Ovary (tissue), 9 donors: ENCODE data around the gene ADD2. TPM values are rescaled to one million over a fixed set of nuclear protein-coding genes. Genes with fewer than 3 reads are reported as not detected.

Experiments used
- DNase-seq, 5 donors: peaks; one replicate each; pipeline ENCODE4 v3.0.0-alpha.2; 2019 to 2020
- H3K27ac ChIP-seq, 2 donors: fragments of 200-600 bp; one replicate each; pipeline versions ENCODE4 v1.5.1 to v1.8.0; 2019 to 2022
- H3K27me3 ChIP-seq: fragments of 200-600 bp; one replicate; pipeline ENCODE4 v1.8.0; 2022
- H3K36me3 ChIP-seq: fragments of 200-600 bp; sonication (generic); one replicate; pipeline ENCODE4 v1.5.1; 2019
- H3K4me1 ChIP-seq: one replicate; pipeline ENCODE4 v1.8.1; 2013; ENCODE audit warnings: mild to moderate bottlenecking, moderate library complexity; ENCODE audit not compliant: insufficient read depth
- H3K4me3 ChIP-seq: fragments of 200-600 bp; sonication (generic); one replicate; pipeline ENCODE4 v1.5.1; 2017
- H3K9me3 ChIP-seq, 2 donors: fragments of 200-600 bp in 1 of 2; sonication (generic) in 1 of 2; one replicate each; pipeline versions ENCODE4 v1.5.1 to v1.8.1; 2013 to 2019; ENCODE audit warnings: mild to moderate bottlenecking in 1 of 2, moderate library complexity in 1 of 2
- EP300 ChIP-seq: sonication (generic); formaldehyde crosslinking; IDR thresholded peaks from one replicate; pipeline ENCODE4 v1.6.1; 2017; ENCODE audit warnings: antibody characterized with exemption
- POLR2A ChIP-seq: fragments of 450-650 bp; IDR thresholded peaks from one replicate; pipeline ENCODE4 v1.6.1; 2017; ENCODE audit warnings: antibody characterized with exemption, mild to moderate bottlenecking, moderate library complexity
- WGBS, 3 donors: extraction: QIAGEN DNeasy Blood & Tissue Kit in 1 of 3; methylation state at CpG; one replicate each; pipeline versions ENCODE4 v1.1.5 to v1.1.7; 2013 to 2017; 5-methylcytosine and 5-hydroxymethylcytosine counted together
- intact Hi-C, 4 donors: fragments of 100-400 bp; cut with DNase I; formaldehyde crosslinking; loops; one replicate each; pipeline versions ENCODE4 v1.11.0 to v1.15.1; 2022 to 2023
- polyA plus RNA-seq, 2 donors: library from polyadenylated mRNA; stranded (reverse); fragments of 200-250 nt in 1 of 2; fragments of 350-450 nt in 1 of 2; fragmentation: Illumina TruSeq in 1 of 2; extraction: RNeasy Lipid Tissue Mini Kit (QIAGEN cat#74804) in 1 of 2; gene quantifications; one replicate each; pipeline ENCODE4 v1.2.3, GENCODE V29; 2013 to 2014
- total RNA-seq, 7 donors: library from RNA; depleted of rRNA in 2 of 7; stranded (reverse); fragments of >200 nt in 2 of 7; fragmentation: NEBNext Ultra II Directional in 3 of 7; extraction: Animal tissue kit (Norgen Biotek cat#: 25700) in 3 of 7; gene quantifications; one replicate each; pipeline versions ENCODE4 v1.1.0 to v1.2.4, GENCODE V29; 2016 to 2023
- TF ChIP-seq, protein P1 (sequence below), 3 donors: fragments of 450-650 bp in 2 of 3; fragments of 200-600 bp in 1 of 3; IDR thresholded peaks; one replicate each; pipeline versions ENCODE4 v1.5.1 to v1.8.0; 2016 to 2022; ENCODE audit warnings: antibody characterized with exemption in 3 of 3, mild to moderate bottlenecking in 1 of 3
- donor health status: DM: no; HTN: no; CAD: no; lungs with moderate emphysema.
- donor health status: DM: no; HTN: no; CAD: no.
- donor health status: Bipolar disorder and iron deficiency.
- donor health status: DM: yes; HTN: yes; CAD: no.
- donor health status: DM: no; HTN: no; CAD: no.
- donor health status: DM: yes; HTN: yes; CAD: no.

ADD2 gene
- total and polyA plus RNA-seq, 9 donors = 0.29 to 6.2 (median 0.82) TPM

DNA sequence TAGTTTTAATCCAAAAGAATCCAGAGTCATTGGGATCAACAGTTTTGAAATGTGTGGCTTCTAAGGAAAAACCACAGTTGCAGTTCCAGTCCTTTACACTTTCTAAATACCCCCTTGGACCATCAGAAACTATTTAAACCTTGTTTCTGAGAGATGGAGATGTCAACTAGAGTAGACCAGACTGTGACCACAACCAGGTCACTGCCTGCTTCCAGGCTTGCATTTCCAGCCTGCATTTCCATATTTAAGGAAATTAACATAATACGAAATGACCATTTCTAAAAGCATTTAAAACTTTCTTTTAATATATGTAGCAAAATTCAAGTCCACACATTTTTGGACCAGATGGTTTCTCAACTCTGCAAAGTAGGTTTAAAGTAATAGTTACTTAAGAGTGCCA, 38.4 kb downstream of the ADD2 start:
- Histone ChIP-seq H3K27ac (no peak overlapping the region), H3K27me3 (no peaks in the 10 kb centered on the region), H3K9me3 (no peaks in the 10 kb centered on the region), H3K36me3 (no peaks in the 10 kb centered on the region), H3K4me1 (no peaks in the 10 kb centered on the region), H3K4me3 (no peak overlapping the region)
- intact Hi-C loops = no loop called here
- 92 to 94% (median 93%) methylated on average over 1 of the region's 1 CpG for WGBS, 3 donors
- TF ChIP-seq POLR2A (no peak), EP300 (no peak)
- TF ChIP-seq, protein P1, sequence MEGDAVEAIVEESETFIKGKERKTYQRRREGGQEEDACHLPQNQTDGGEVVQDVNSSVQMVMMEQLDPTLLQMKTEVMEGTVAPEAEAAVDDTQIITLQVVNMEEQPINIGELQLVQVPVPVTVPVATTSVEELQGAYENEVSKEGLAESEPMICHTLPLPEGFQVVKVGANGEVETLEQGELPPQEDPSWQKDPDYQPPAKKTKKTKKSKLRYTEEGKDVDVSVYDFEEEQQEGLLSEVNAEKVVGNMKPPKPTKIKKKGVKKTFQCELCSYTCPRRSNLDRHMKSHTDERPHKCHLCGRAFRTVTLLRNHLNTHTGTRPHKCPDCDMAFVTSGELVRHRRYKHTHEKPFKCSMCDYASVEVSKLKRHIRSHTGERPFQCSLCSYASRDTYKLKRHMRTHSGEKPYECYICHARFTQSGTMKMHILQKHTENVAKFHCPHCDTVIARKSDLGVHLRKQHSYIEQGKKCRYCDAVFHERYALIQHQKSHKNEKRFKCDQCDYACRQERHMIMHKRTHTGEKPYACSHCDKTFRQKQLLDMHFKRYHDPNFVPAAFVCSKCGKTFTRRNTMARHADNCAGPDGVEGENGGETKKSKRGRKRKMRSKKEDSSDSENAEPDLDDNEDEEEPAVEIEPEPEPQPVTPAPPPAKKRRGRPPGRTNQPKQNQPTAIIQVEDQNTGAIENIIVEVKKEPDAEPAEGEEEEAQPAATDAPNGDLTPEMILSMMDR (IDR thresholded peaks at IDR 0.05) = no peak
- DNase-seq = no peak

DNA sequence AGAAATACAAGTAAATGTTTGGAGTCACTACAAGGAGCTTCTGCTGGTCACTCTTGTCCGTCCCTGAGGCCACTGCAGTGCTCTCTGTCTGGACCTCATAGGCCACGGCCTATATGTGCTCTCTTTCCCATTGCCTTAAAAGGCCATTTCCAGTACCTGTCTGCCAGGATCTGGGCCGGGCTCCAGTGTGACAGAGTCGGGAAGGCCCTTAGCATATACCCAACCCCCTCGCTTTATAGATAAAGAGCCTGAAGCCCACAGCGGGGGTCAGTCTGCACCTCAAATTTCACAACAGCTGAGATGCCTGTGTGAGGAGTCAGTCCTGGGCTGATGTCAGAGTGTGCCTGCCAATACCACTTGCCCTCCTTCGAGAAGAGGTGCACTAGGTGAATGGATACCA, 39.9 kb downstream of the ADD2 start:
- H3K9me3 ChIP-seq = no peaks in the 10 kb centered on the region
- H3K27ac ChIP-seq = no peak overlapping the region
- no peaks in the 10 kb centered on the region for H3K27me3 ChIP-seq
- TF ChIP-seq, protein P1 (IDR thresholded peaks at IDR 0.05) = no peak
- TF ChIP-seq EP300 = no peak
- TF ChIP-seq POLR2A = no peak
- no peak overlapping the region for H3K4me3 ChIP-seq
- no peaks in the 10 kb centered on the region for H3K4me1 ChIP-seq
- WGBS, 3 donors = 69 to 83% (median 77%) methylated on average over 7 of the region's 7 CpGs
- DNase-seq = no peak
- H3K36me3 ChIP-seq = no peaks in the 10 kb centered on the region
- intact Hi-C loops = no loop called here

DNA sequence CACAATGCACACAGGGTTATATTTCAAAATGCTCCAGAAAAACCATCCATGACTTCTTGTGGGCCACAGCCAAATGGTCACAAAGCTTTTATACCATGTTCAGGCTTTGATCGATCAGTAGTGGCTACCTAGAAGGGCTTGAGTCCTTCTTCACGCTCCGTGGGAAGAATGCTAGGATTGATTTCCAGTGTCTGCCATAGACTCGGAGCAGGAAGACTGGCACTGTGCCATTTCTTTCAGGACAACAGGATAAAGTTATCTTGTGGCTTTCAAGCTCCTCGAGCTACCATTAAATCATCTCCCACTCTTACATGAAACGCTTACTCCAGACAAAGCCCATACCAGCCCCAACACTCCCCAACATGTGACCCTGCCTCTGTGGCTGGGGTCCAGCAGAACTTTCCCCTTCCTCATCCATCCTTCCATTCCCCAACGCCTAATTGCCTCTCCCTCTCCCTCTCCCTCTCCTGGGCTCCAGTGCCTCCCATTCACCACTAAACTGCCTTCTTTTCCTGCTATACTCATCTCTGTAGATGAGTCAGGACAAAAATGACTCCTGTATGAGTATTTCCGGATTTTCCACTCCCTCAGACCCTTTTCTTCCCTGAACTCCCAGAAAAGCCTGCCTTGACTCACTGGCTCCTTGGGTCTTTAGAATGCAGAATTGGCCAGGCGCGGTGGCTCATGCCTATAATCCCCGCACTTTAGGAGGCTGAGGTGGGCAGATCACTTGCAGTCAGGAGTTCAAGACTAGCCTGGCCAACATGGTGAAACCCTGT, 40.9 kb downstream of the ADD2 start:
- DNase-seq = no peak
- H3K36me3 ChIP-seq = no peaks in the 10 kb centered on the region
- no peak overlapping the region for H3K4me3 ChIP-seq
- H3K4me1 ChIP-seq = no peaks in the 10 kb centered on the region
- intact Hi-C loops = no loop called here
- H3K27ac ChIP-seq = no peak overlapping the region
- no peaks in the 10 kb centered on the region for H3K27me3 ChIP-seq
- H3K9me3 ChIP-seq = no peaks in the 10 kb centered on the region
- TF ChIP-seq POLR2A = no peak
- TF ChIP-seq, protein P1 (IDR thresholded peaks at IDR 0.05) = no peak
- no peak for TF ChIP-seq EP300
- WGBS, 3 donors = 51 to 54% (median 53%) methylated on average over 11 of the region's 11 CpGs

DNA sequence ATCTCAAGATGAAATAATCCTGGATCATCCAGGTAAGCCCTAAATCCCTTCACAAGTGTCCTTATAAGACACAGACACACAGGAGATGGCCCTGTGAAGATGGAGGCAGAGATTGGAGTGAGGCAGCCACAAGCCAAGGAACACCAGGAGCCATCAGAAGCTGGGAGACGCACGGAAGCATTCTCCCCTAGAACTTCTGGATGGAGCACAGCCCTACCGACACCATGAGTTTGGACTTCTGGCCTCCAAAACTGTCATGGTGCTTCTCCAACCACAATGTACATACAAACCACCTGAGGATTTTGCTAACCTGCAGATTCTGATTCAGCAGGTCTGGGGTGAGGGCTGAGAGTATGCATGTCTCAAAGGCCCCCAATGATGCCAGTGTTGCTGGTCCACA, 42.5 kb downstream of the ADD2 start:
- H3K4me1 ChIP-seq = no peaks in the 10 kb centered on the region
- TF ChIP-seq EP300 = no peak
- TF ChIP-seq, protein P1 (IDR thresholded peaks at IDR 0.05) = no peak
- no peak for TF ChIP-seq POLR2A
- WGBS, 3 donors = 96 to 99% (median 97%) methylated on average over 3 of the region's 3 CpGs

More for the DNA sequence above, 42.5 kb downstream of the ADD2 start:
- H3K4me3 ChIP-seq = no peak overlapping the region
- no peaks in the 10 kb centered on the region for H3K9me3 ChIP-seq
- no peaks in the 10 kb centered on the region for H3K27me3 ChIP-seq
- no peak for DNase-seq
- intact Hi-C loops = no loop called here
- no peaks in the 10 kb centered on the region for H3K36me3 ChIP-seq
- no peak overlapping the region for H3K27ac ChIP-seq
